GM06990 (cell line): ENCODE measurements around the gene KLHL11.

Experiments
- DNase-seq: peaks from one replicate; pipeline ENCODE4 v3.0.0-alpha.2; 2011; ENCODE audit not compliant: insufficient read length; ENCODE audit errors: extremely low read depth
- H3K27me3 ChIP-seq: replicated peaks from 2 replicates; pipeline ENCODE4 v1.6.0; 2011; ENCODE audit warnings: low read length; ENCODE audit not compliant: control insufficient read depth, insufficient read depth
- H3K36me3 ChIP-seq: 2 replicates; pipeline ENCODE4 v1.5.1; 2011; ENCODE audit warnings: low read length; ENCODE audit not compliant: control insufficient read depth, insufficient read depth
- H3K4me3 ChIP-seq: replicated peaks from 2 replicates; pipeline ENCODE4 v1.5.1; 2011; ENCODE audit warnings: low read depth, mild to moderate bottlenecking, control low read depth, low read length
- CTCF ChIP-seq: IDR thresholded peaks from 2 replicates; pipeline ENCODE4 v1.5.1; 2011; ENCODE audit warnings: low read length, control low read depth, mild to moderate bottlenecking, inconsistent platforms; ENCODE audit not compliant: insufficient read depth, poor library complexity, severe bottlenecking

KLHL11 gene

GRCh38 chr17:41905172-41905571, 39.9 kb upstream of the KLHL11 start:
- DNase-seq: no peak
- Histone ChIP-seq H3K36me3 (peaks cover 59% of the 10 kb centered on the region), H3K4me3 (no peak overlapping the region), H3K27me3 (no peaks in the 10 kb centered on the region)
- no peak for TF ChIP-seq CTCF

- no peak overlapping the region for H3K4me3 ChIP-seq
- no peak for TF ChIP-seq CTCF
- H3K27me3 ChIP-seq: no peaks in the 10 kb centered on the region
- H3K36me3 ChIP-seq: peaks cover 54% of the 10 kb centered on the region
- DNase-seq: no peak
Observed at GRCh38 chr17:41904242-41904841, 39.1 kb upstream of the KLHL11 start.

- Histone ChIP-seq H3K27me3 (no peaks in the 10 kb centered on the region), H3K36me3 (peaks cover 52% of the 10 kb centered on the region), H3K4me3 (no peak overlapping the region)
- TF ChIP-seq CTCF: no peak
- DNase-seq: no peak
Observed at GRCh38 chr17:41901646-41902045, 36.4 kb upstream of the KLHL11 start.

- TF ChIP-seq CTCF: no peak
- peaks cover 54% of the 10 kb centered on the region for H3K36me3 ChIP-seq
- DNase-seq: no peak
- H3K27me3 ChIP-seq: no peaks in the 10 kb centered on the region
- no peak overlapping the region for H3K4me3 ChIP-seq
Observed at GRCh38 chr17:41896726-41897125, 31.5 kb upstream of the KLHL11 start.

- Histone ChIP-seq H3K27me3 (no peaks in the 10 kb centered on the region), H3K4me3 (no peak overlapping the region), H3K36me3 (peaks cover 54% of the 10 kb centered on the region)
- DNase-seq: no peak
- TF ChIP-seq CTCF: no peak
Observed at GRCh38 chr17:41895617-41896016, 30.4 kb upstream of the KLHL11 start.

GRCh38 chr17:41894791-41895331, 29.6 kb upstream of the KLHL11 start:
- H3K4me3 ChIP-seq: no peak overlapping the region

More at GRCh38 chr17:41894791-41895331, 29.6 kb upstream of the KLHL11 start:
- no peak for DNase-seq
- Histone ChIP-seq H3K36me3 (peaks cover 50% of the 10 kb centered on the region), H3K27me3 (no peaks in the 10 kb centered on the region)
- TF ChIP-seq CTCF: no peak
